ENCODE data around the gene HLX. TPM values are rescaled to one million over a fixed set of nuclear protein-coding genes. Genes with fewer than 3 reads are reported as not detected.

Gene HLX
- total and polyA plus RNA-seq, 9 of the 15 experiments (the other 6 are each of a cell fraction or from before 2014, with no cell fraction given) = 0.10 to 3.0 (median 1.6) TPM

GRCh38 chr1:220887202-220887519 is 7.9 kb downstream of the HLX start:
- no peak for DNase-seq (ENCODE audit: extremely low read depth in 1 of 4, low spot score in 3 of 4)
- Histone ChIP-seq H4K20me1 (replicated peaks; ENCODE audit: control insufficient read depth, insufficient read depth, low read length) (no peaks in the 10 kb centered on the region), H3K79me2 (ENCODE audit: control insufficient read depth, insufficient read depth, low read length) (no peaks in the 10 kb centered on the region), H3K4me3 (no peak overlapping the region), H3K4me1 (replicated peaks in 1 of 2; ENCODE audit: control insufficient read depth in 2 of 2, insufficient read depth in 2 of 2, low read length in 2 of 2) (peaks cover 0 to 14% of the 10 kb centered on the region in 2 experiments; a peak in 2 of 5 replicates), H3K9ac (ENCODE audit: insufficient read depth in 1 of 2, low read depth in 2 of 2, low read length in 2 of 2) (no peak overlapping the region), H3K27me3 (ENCODE audit: control insufficient read depth in 2 of 2, insufficient read depth in 2 of 2, low read length in 2 of 2) (peaks cover 29 to 76% of the 10 kb centered on the region in 2 experiments; a peak in 4 of 5 replicates), H3K4me2 (ENCODE audit: insufficient read depth, low read length) (no peak overlapping the region), H3K36me3 (ENCODE audit: control insufficient read depth, insufficient read depth, low read length) (no peaks in the 10 kb centered on the region), H3K27ac (ENCODE audit: extremely low read depth, low read depth, low read length) (no peak overlapping the region), H3K9me1 (ENCODE audit: control insufficient read depth, insufficient read depth, low read length) (no peaks in the 10 kb centered on the region), H3K9me3 (replicated peaks; ENCODE audit: control insufficient read depth, insufficient read depth, low read depth, low read length) (no peaks in the 10 kb centered on the region), H2AFZ (ENCODE audit: low read depth, low read length) (no peak overlapping the region)
- intact Hi-C loops (cut with micrococcal nuclease) = no loop called here
- no peak for TF ChIP-seq BRF1 (IDR thresholded peaks at IDR 0.05; ENCODE audit: borderline replicate concordance, extremely low read depth, insufficient read length)
- TF ChIP-seq, protein P1, sequence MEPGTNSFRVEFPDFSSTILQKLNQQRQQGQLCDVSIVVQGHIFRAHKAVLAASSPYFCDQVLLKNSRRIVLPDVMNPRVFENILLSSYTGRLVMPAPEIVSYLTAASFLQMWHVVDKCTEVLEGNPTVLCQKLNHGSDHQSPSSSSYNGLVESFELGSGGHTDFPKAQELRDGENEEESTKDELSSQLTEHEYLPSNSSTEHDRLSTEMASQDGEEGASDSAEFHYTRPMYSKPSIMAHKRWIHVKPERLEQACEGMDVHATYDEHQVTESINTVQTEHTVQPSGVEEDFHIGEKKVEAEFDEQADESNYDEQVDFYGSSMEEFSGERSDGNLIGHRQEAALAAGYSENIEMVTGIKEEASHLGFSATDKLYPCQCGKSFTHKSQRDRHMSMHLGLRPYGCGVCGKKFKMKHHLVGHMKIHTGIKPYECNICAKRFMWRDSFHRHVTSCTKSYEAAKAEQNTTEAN (CRISPR knock-in tag; IDR thresholded peaks at IDR 0.05) = no peak
- TF ChIP-seq, protein P2, sequence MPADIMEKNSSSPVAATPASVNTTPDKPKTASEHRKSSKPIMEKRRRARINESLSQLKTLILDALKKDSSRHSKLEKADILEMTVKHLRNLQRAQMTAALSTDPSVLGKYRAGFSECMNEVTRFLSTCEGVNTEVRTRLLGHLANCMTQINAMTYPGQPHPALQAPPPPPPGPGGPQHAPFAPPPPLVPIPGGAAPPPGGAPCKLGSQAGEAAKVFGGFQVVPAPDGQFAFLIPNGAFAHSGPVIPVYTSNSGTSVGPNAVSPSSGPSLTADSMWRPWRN (IDR thresholded peaks at IDR 0.05; ENCODE audit: low read depth) = no peak
- TF ChIP-seq POLR2A (conservative IDR thresholded peaks at IDR 0.05) = no peak
- TF ChIP-seq ZNF316 (IDR thresholded peaks at IDR 0.05) = no peak
- no peak for TF ChIP-seq ARNT (IDR thresholded peaks at IDR 0.05)
- no peak for TF ChIP-seq CTBP1 (IDR thresholded peaks at IDR 0.05; ENCODE audit: borderline replicate concordance)
- TF ChIP-seq ZNF197 (CRISPR knock-in tag; IDR thresholded peaks at IDR 0.05; ENCODE audit: low read depth) = no peak
- TF ChIP-seq POLR3A (IDR thresholded peaks at IDR 0.05; ENCODE audit: borderline replicate concordance, extremely low read depth, insufficient read depth, insufficient read length) = no peak
- no peak for TF ChIP-seq TFAM (CRISPR knock-in tag; conservative IDR thresholded peaks at IDR 0.05)
- TF ChIP-seq GTF2A2 (tag; IDR thresholded peaks at IDR 0.05) = no peak
- no peak for TF ChIP-seq ZNF778 (CRISPR knock-in tag; IDR thresholded peaks at IDR 0.05)
- no peak for TF ChIP-seq GATAD2B (IDR thresholded peaks at IDR 0.05; ENCODE audit: borderline replicate concordance)
- no peak for TF ChIP-seq DACH1 (IDR thresholded peaks at IDR 0.05; ENCODE audit: partially characterized antibody)
- FAIRE-seq = no peak
- 12% methylated on average over 11 of the region's 11 CpGs for WGBS (ENCODE audit: insufficient coverage, low coverage, missing lambda C conversion rate)
- in situ Hi-C loops (cut with MboI) = no loop called here
- CTCF ChIA-PET (ENCODE audit: low intra/inter-chr PET ratio) = no interaction called here
- POLR2A ChIA-PET = interaction anchor here (1.4 kb wide), 1 partner anchor 27 kb away, joined by 4 read pairs; no protein-coding TSS in a partner anchor
- no peak for ATAC-seq
- no TSS peak for BruUV-seq (replicated peaks)

Measured in K562 (cell line).